Measurements from ENCODE around the gene DNM3.

Gene DNM3

GRCh38 chr1:171800851-171801250 lies 40.4 kb upstream of the DNM3 start:
- no peak for DNase-seq

GRCh38 chr1:171801487-171801891 lies 39.8 kb upstream of the DNM3 start:
- no peak overlapping the region for H3K9ac ChIP-seq (ENCODE audit: low read length)
- no peaks in the 10 kb centered on the region for H3K79me2 ChIP-seq (ENCODE audit: low read length)
- no peak overlapping the region for H3K27ac ChIP-seq (ENCODE audit: low read length)
- no peak for TF ChIP-seq EZH2phosphoT487 (IDR thresholded peaks at IDR 0.05; ENCODE audit: low read length)
- peak; percentile 85 for TF ChIP-seq CTCF (IDR thresholded peaks at IDR 0.05; ENCODE audit: low read length)
- H3K9me2 ChIP-seq (replicated peaks; ENCODE audit: insufficient read depth, low read length) = no peaks in the 10 kb centered on the region
- H4K20me1 ChIP-seq (ENCODE audit: insufficient read depth, low read length) = no peaks in the 10 kb centered on the region
- no peaks in the 10 kb centered on the region for H3K9me3 ChIP-seq (replicated peaks; ENCODE audit: insufficient read depth, low read length)
- H2AFZ ChIP-seq (ENCODE audit: low read length) = no peak overlapping the region
- no peak overlapping the region for H3K4me3 ChIP-seq (ENCODE audit: low read length)
- H3K27me3 ChIP-seq (replicated peaks; ENCODE audit: insufficient read depth, low read length) = no peaks in the 10 kb centered on the region
- H3K4me1 ChIP-seq (ENCODE audit: low read length) = peaks cover 7% of the 10 kb centered on the region
- H3K4me2 ChIP-seq (ENCODE audit: low read depth, low read length) = no peak overlapping the region
- DNase-seq = peak; percentile 41
- H3K36me3 ChIP-seq (replicated peaks; ENCODE audit: insufficient read depth, low read length) = no peaks in the 10 kb centered on the region
- no peaks in the 10 kb centered on the region for H3F3A ChIP-seq (ENCODE audit: insufficient read depth, low read length)

More at GRCh38 chr1:171800851-171801250, 40.4 kb upstream of the DNM3 start:
- Histone ChIP-seq H3K4me2 (ENCODE audit: low read depth, low read length) (no peak overlapping the region), H3K9ac (ENCODE audit: low read length) (no peak overlapping the region), H3K27ac (ENCODE audit: low read length) (no peak overlapping the region), H3K4me1 (ENCODE audit: low read length) (peaks cover 7% of the 10 kb centered on the region), H3K36me3 (replicated peaks; ENCODE audit: insufficient read depth, low read length) (no peaks in the 10 kb centered on the region), H4K20me1 (ENCODE audit: insufficient read depth, low read length) (no peaks in the 10 kb centered on the region), H3F3A (ENCODE audit: insufficient read depth, low read length) (no peaks in the 10 kb centered on the region), H3K4me3 (ENCODE audit: low read length) (no peak overlapping the region), H3K9me3 (replicated peaks; ENCODE audit: insufficient read depth, low read length) (no peaks in the 10 kb centered on the region), H3K79me2 (ENCODE audit: low read length) (no peaks in the 10 kb centered on the region), H2AFZ (ENCODE audit: low read length) (no peak overlapping the region), H3K9me2 (replicated peaks; ENCODE audit: insufficient read depth, low read length) (no peaks in the 10 kb centered on the region), H3K27me3 (replicated peaks; ENCODE audit: insufficient read depth, low read length) (no peaks in the 10 kb centered on the region)
- TF ChIP-seq EZH2phosphoT487 (IDR thresholded peaks at IDR 0.05; ENCODE audit: low read length) (no peak), EZH2 (optimal IDR thresholded peaks at IDR 0.05; ENCODE audit: low read depth, low read length) (no peak), CTCF (IDR thresholded peaks at IDR 0.05; ENCODE audit: low read length) (no peak)

- Histone ChIP-seq H3K4me2 (ENCODE audit: low read depth, low read length) (no peak overlapping the region), H3K27ac (ENCODE audit: low read length) (no peak overlapping the region), H2AFZ (ENCODE audit: low read length) (no peak overlapping the region), H3K4me3 (ENCODE audit: low read length) (no peak overlapping the region), H3K9me2 (replicated peaks; ENCODE audit: insufficient read depth, low read length) (no peaks in the 10 kb centered on the region), H3F3A (ENCODE audit: insufficient read depth, low read length) (no peaks in the 10 kb centered on the region), H3K9me3 (replicated peaks; ENCODE audit: insufficient read depth, low read length) (no peaks in the 10 kb centered on the region), H3K36me3 (replicated peaks; ENCODE audit: insufficient read depth, low read length) (no peaks in the 10 kb centered on the region), H3K79me2 (ENCODE audit: low read length) (no peaks in the 10 kb centered on the region), H3K27me3 (replicated peaks; ENCODE audit: insufficient read depth, low read length) (no peaks in the 10 kb centered on the region), H3K9ac (ENCODE audit: low read length) (no peak overlapping the region), H3K4me1 (ENCODE audit: low read length) (peaks cover 7% of the 10 kb centered on the region), H4K20me1 (ENCODE audit: insufficient read depth, low read length) (no peaks in the 10 kb centered on the region)
- no peak for DNase-seq
- no peak for TF ChIP-seq EZH2phosphoT487 (IDR thresholded peaks at IDR 0.05; ENCODE audit: low read length)
- TF ChIP-seq EZH2 (optimal IDR thresholded peaks at IDR 0.05; ENCODE audit: low read depth, low read length) = no peak
- TF ChIP-seq CTCF (IDR thresholded peaks at IDR 0.05; ENCODE audit: low read length) = no peak
Observed at GRCh38 chr1:171802207-171802606, 39.1 kb upstream of the DNM3 start.
